Tibial nerve (tissue), 3 donors: ENCODE results near the gene DLGAP1.

Experiments
- CTCF ChIP-seq, 5 experiments: fragments of 200-600 bp in 3 of 5; fragments of 450-650 bp in 2 of 5; sonication (generic) in 3 of 5; IDR thresholded peaks; one replicate each; pipeline ENCODE4 v1.5.1; 2016 to 2019; ENCODE audit warnings: antibody characterized with exemption in 5 of 5, mild to moderate bottlenecking in 3 of 5, moderate library complexity in 2 of 5
- POLR2A ChIP-seq, 2 donors: fragments of 450-650 bp; IDR thresholded peaks; one replicate each; pipeline ENCODE4 v1.6.1; 2017; ENCODE audit warnings: antibody characterized with exemption in 2 of 2, mild to moderate bottlenecking in 2 of 2, moderate library complexity in 2 of 2

DNA sequence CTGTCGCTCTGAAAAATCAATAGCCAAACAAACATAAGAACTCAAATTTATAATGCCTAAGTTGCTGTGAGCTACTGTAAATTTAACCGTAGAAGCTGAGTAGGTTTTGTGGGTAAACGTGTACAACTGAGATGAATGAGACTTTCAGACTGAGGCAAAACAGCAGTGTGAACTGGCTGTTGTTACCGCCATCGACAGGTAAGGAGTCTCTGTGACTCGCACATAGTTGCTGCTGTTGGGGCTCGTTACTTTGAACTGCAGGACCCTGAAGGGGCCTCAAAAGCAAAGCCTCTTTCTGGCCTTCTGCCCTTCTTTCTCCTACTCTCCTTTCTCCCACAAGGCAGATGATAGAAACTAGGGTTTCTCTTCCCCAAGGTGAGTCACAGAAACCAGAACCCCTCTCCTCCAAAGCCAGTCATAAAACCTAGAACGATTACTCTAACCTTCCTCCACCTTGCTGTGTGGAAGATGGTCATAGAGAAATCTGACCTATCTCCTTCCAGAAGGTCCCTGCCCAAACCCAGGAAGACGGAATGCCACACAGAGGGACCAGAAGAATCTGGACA lies 101.2 kb downstream of the DLGAP1 start:
- TF ChIP-seq CTCF (IDR thresholded peaks at IDR 0.05) (no peak), POLR2A (IDR thresholded peaks at IDR 0.05) (no peak)
